Parathyroid adenoma (tissue), 2 donors: ENCODE results near the gene SYT5.

Source experiments
- H2AFZ ChIP-seq: fragments of 300-600 bp; sonication (generic); one replicate; pipeline ENCODE4 v1.7.0; 2017; ENCODE audit warnings: antibody characterized with exemption, mild to moderate bottlenecking
- H3K27ac ChIP-seq: fragments of 300-600 bp; sonication (generic); one replicate; pipeline ENCODE4 v1.7.0; 2017
- H3K27me3 ChIP-seq: fragments of 300-600 bp; sonication (generic); one replicate; pipeline ENCODE4 v1.7.0; 2017; ENCODE audit warnings: low read length; ENCODE audit not compliant: control insufficient read depth, insufficient read depth
- H3K36me3 ChIP-seq: fragments of 300-600 bp; sonication (generic); one replicate; pipeline ENCODE4 v1.7.0; 2017; ENCODE audit warnings: low read length; ENCODE audit not compliant: control insufficient read depth, insufficient read depth
- H3K4me1 ChIP-seq: fragments of 300-600 bp; sonication (generic); one replicate; pipeline ENCODE4 v1.7.0; 2017; ENCODE audit warnings: control low read depth
- H3K4me2 ChIP-seq: fragments of 300-600 bp; sonication (generic); one replicate; pipeline ENCODE4 v1.7.0; 2017; ENCODE audit warnings: low read length
- H3K4me3 ChIP-seq: fragments of 300-600 bp; sonication (generic); one replicate; pipeline ENCODE4 v1.7.0; 2017; ENCODE audit warnings: low read depth, low read length
- H3K79me2 ChIP-seq: fragments of 300-600 bp; sonication (generic); one replicate; pipeline ENCODE4 v1.7.0; 2017; ENCODE audit warnings: control low read depth
- H3K9ac ChIP-seq: fragments of 300-600 bp; sonication (generic); one replicate; pipeline ENCODE4 v1.7.0; 2017; ENCODE audit warnings: mild to moderate bottlenecking
- H3K9me3 ChIP-seq: fragments of 300-600 bp; sonication (generic); one replicate; pipeline ENCODE4 v1.7.0; 2017; ENCODE audit warnings: low read length; ENCODE audit not compliant: control insufficient read depth
- CTCF ChIP-seq: fragments of 300-600 bp; sonication (generic); IDR thresholded peaks from one replicate; pipeline ENCODE4 v1.7.0; 2017; ENCODE audit warnings: antibody characterized with exemption, mild to moderate bottlenecking
- donor health status: primary hyperparathyroidism.

SYT5 gene

DNA sequence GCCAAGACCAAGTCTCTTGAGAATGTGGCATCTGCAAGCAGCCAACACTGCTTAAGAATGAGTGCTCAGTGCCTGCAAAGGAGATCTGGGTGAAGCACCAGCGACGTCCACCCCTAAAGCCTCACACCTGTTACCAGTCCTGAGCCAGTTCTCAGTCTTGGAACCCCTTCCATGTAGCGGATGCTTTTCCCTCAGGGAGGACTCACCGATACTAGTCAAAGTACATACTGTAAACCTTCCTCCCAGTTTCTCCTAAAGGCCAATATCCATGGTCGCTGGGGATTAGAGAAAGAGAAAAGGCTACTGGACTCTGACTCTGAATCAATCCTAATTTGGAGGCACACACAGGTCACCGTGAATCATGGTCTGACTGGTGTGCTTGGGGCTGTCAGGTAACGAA is 33.5 kb upstream of the SYT5 start:
- TF ChIP-seq CTCF: no peak
- no peaks in the 10 kb centered on the region for H3K9me3 ChIP-seq
- no peaks in the 10 kb centered on the region for H3K79me2 ChIP-seq
- H3K9ac ChIP-seq: no peak overlapping the region
- H3K4me1 ChIP-seq: no peaks in the 10 kb centered on the region
- H3K36me3 ChIP-seq: no peaks in the 10 kb centered on the region
- H3K4me3 ChIP-seq: no peak overlapping the region
- H2AFZ ChIP-seq: no peak overlapping the region
- H3K27ac ChIP-seq: no peak overlapping the region
- H3K4me2 ChIP-seq: no peak overlapping the region
- H3K27me3 ChIP-seq: peaks cover 2% of the 10 kb centered on the region

DNA sequence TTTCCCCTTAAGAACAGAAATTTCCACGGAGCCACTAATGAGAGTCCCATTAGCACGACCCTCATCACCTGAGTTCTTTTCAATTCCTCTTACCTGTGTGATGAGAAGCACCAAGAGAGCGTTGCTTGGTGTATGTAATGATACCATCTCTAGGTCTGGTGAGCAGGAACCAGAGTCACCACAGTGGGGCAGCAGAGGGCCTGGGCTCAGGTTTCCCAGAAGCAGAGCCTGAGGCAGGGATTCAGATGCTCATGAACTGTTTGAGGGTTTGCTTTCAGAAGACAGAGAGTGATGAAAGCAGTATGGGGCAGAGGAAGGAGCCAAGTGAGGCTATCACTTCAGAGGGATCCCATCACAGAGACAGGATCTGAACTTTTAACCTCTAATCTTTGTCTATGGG is 32.4 kb upstream of the SYT5 start:
- H3K27ac ChIP-seq: no peak overlapping the region
- no peaks in the 10 kb centered on the region for H3K4me1 ChIP-seq
- no peak overlapping the region for H3K9ac ChIP-seq
- peak; percentile 92 for TF ChIP-seq CTCF
- peaks cover 2% of the 10 kb centered on the region for H3K27me3 ChIP-seq
- H2AFZ ChIP-seq: peak overlapping the region; percentile 13
- no peak overlapping the region for H3K4me3 ChIP-seq
- H3K4me2 ChIP-seq: no peak overlapping the region
- H3K36me3 ChIP-seq: no peaks in the 10 kb centered on the region
- H3K9me3 ChIP-seq: no peaks in the 10 kb centered on the region
- no peaks in the 10 kb centered on the region for H3K79me2 ChIP-seq

DNA sequence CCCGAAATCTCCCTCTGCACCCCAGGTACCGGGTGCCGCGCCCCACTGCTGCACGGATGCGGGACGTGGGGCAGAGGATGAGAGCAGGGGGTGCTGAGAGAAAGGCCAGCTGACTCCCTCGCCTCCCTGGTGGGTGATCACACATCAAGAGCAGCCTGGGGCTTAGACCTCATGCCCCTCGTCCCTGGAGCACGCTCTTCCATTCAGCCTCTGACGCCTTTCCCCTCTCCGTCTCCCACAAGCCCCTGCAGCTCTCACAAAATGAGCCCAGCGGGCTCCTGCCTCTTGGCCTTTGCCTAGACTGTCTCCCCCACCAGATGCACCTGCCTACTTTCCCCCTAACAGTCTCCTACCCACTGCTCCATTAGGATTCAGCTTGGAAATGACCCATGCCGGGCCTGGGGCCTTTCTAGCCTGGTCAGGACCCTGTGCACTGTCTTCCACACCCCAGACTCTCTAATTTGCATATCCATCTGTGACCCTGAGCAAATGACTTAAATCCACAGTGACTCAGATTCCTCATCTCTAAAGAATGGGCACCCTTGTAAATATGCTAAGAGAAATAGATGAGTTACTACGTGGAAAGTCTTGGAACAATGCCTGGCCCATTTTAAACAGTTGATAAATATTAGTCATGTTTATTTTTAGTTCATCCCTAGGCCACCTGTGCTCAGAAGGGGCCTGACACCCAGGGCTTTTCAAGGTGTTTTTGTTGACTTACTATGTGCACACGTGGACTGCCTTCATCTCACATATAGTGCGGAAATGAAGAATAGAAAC is 29.8 kb upstream of the SYT5 start:
- Histone ChIP-seq H3K79me2 (no peaks in the 10 kb centered on the region), H3K4me1 (peaks cover 8% of the 10 kb centered on the region), H3K27me3 (peaks cover 2% of the 10 kb centered on the region), H3K9me3 (no peaks in the 10 kb centered on the region), H3K36me3 (no peaks in the 10 kb centered on the region), H3K9ac (no peak overlapping the region), H3K4me3 (no peak overlapping the region), H2AFZ (no peak overlapping the region), H3K4me2 (no peak overlapping the region), H3K27ac (no peak overlapping the region)
- TF ChIP-seq CTCF: no peak

- Histone ChIP-seq H3K4me1 (peaks cover 8% of the 10 kb centered on the region), H3K4me3 (no peak within 1 kb of the TSS), H3K4me2 (no peak within 1 kb of the TSS), H3K36me3 (no peaks in the 10 kb centered on the region), H3K27me3 (peaks cover 2% of the 10 kb centered on the region), H3K9ac (no peak within 1 kb of the TSS), H3K79me2 (no peaks in the 10 kb centered on the region), H3K9me3 (no peaks in the 10 kb centered on the region), H3K27ac (no peak within 1 kb of the TSS), H2AFZ (no peak within 1 kb of the TSS)
- no peak for TF ChIP-seq CTCF
Measured at GRCh38 chr19:55208880-55209692, 29.0 kb upstream of the SYT5 start, which contains the start of gene PTPRH. PTPRH (minus strand) TSS chr19:55209501; CDS start chr19:55209433, 68 bp downstream.
